Loucy (cell line): ENCODE measurements around the gene SF3B4.

Experiments
- H2AFZ ChIP-seq: fragments of 200-600 bp; sonication (generic); 2 replicates; pipeline ENCODE4 v1.6.0; 2016; ENCODE audit warnings: antibody characterized with exemption, mild to moderate bottlenecking, low read length, moderate library complexity
- H3F3A ChIP-seq: fragments of 200-600 bp; 2 replicates; pipeline ENCODE4 v1.6.0; 2016; ENCODE audit warnings: antibody characterized with exemption, low read depth, mild to moderate bottlenecking
- H3K27me3 ChIP-seq: fragments of 200-600 bp; sonication (generic); 2 replicates; pipeline ENCODE4 v1.6.1; 2014; ENCODE audit warnings: low read length, mild to moderate bottlenecking; ENCODE audit not compliant: insufficient read depth, poor library complexity, severe bottlenecking
- H3K36me3 ChIP-seq: fragments of 200-600 bp; sonication (generic); 2 replicates; pipeline ENCODE4 v1.6.1; 2016; ENCODE audit warnings: low read length; ENCODE audit not compliant: insufficient read depth
- H3K4me1 ChIP-seq: fragments of 200-600 bp; sonication (generic); 2 replicates; pipeline ENCODE4 v1.5.1; 2014; ENCODE audit warnings: low read length, mild to moderate bottlenecking; ENCODE audit not compliant: insufficient read depth, poor library complexity, severe bottlenecking
- H3K4me2 ChIP-seq: fragments of 200-600 bp; sonication (generic); 2 replicates; pipeline ENCODE4 v1.6.0; 2014; ENCODE audit warnings: antibody characterized with exemption, low read length, low read depth, mild to moderate bottlenecking; ENCODE audit not compliant: poor library complexity, severe bottlenecking
- H3K4me3 ChIP-seq: fragments of 200-600 bp; sonication (generic); 2 replicates; pipeline ENCODE4 v1.5.1; 2014; ENCODE audit warnings: low read length, mild to moderate bottlenecking, mixed read lengths; ENCODE audit not compliant: poor library complexity, severe bottlenecking
- H3K79me2 ChIP-seq: fragments of 200-600 bp; sonication (generic); 2 replicates; pipeline ENCODE4 v1.6.1; 2014; ENCODE audit warnings: low read length; ENCODE audit not compliant: insufficient read depth
- H3K9ac ChIP-seq: fragments of 200-600 bp; sonication (generic); 2 replicates; pipeline ENCODE4 v1.6.0; 2014; ENCODE audit warnings: mild to moderate bottlenecking, low read depth, low read length, moderate library complexity; ENCODE audit not compliant: poor library complexity, severe bottlenecking
- H3K9me2 ChIP-seq: fragments of 200-600 bp; sonication (generic); replicated peaks from 2 replicates; pipeline ENCODE4 v1.6.1; 2016; ENCODE audit warnings: low read depth, low read length, mixed read lengths
- H3K9me3 ChIP-seq: fragments of 200-600 bp; sonication (generic); 2 replicates; pipeline ENCODE4 v1.6.1; 2014; ENCODE audit warnings: mild to moderate bottlenecking, antibody characterized with exemption, low read length, low read depth; ENCODE audit not compliant: insufficient read depth
- H4K20me1 ChIP-seq: fragments of 200-600 bp; sonication (generic); 2 replicates; pipeline ENCODE4 v1.6.0; 2014; ENCODE audit warnings: antibody characterized with exemption, low read length, mild to moderate bottlenecking; ENCODE audit not compliant: insufficient read depth, poor library complexity, severe bottlenecking
- CTCF ChIP-seq: fragments of 200-600 bp; sonication (generic); conservative IDR thresholded peaks from 2 replicates; pipeline ENCODE4 v1.5.1; 2014; ENCODE audit warnings: mild to moderate bottlenecking, antibody characterized with exemption, low read length
- EZH2phosphoT487 ChIP-seq: fragments of 200-600 bp; IDR thresholded peaks from 2 replicates; pipeline ENCODE4 v1.6.1; 2018; ENCODE audit warnings: antibody characterized with exemption, mild to moderate bottlenecking, moderate library complexity, borderline replicate concordance

The SF3B4 gene

GRCh38 chr1:149967646-149968045 is 40.0 kb upstream of the SF3B4 start:
- no peak for TF ChIP-seq EZH2phosphoT487
- TF ChIP-seq CTCF, result no peak
- no peaks in the 10 kb centered on the region for H3K9me3 ChIP-seq
- H3K9ac ChIP-seq, result no peak overlapping the region
- no peaks in the 10 kb centered on the region for H4K20me1 ChIP-seq
- no peak overlapping the region for H2AFZ ChIP-seq
- H3K4me2 ChIP-seq, result no peak overlapping the region
- no peak overlapping the region for H3K4me3 ChIP-seq
- H3K9me2 ChIP-seq, result no peaks in the 10 kb centered on the region
- peaks cover 3% of the 10 kb centered on the region for H3K4me1 ChIP-seq
- H3K36me3 ChIP-seq, result peaks cover 22% of the 10 kb centered on the region; the same call in 1 of the 2 replicates
- H3F3A ChIP-seq, result no peaks in the 10 kb centered on the region
- no peaks in the 10 kb centered on the region for H3K79me2 ChIP-seq
- no peaks in the 10 kb centered on the region for H3K27me3 ChIP-seq

DNA sequence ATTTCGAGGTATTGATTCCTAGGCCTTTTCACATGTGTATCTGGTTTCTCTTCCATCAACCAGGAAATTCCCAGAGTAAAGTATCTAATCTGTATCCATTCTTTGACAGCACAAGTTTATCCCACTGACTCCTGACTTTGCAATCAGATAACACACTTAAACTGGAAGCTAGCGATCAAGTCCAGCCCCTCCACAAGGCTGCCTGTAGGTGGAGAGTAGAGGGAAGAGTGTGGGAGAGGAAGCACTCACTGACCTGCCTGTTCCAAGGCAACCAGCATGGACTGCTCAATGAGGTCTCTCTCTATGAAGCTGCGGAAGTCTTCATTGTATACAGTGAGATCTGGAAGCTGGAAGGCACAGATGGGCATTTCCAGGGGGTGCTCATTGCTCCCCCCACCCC is 39.4 kb upstream of the SF3B4 start:
- peaks cover 22% of the 10 kb centered on the region; the same call in 1 of the 2 replicates for H3K36me3 ChIP-seq

DNA sequence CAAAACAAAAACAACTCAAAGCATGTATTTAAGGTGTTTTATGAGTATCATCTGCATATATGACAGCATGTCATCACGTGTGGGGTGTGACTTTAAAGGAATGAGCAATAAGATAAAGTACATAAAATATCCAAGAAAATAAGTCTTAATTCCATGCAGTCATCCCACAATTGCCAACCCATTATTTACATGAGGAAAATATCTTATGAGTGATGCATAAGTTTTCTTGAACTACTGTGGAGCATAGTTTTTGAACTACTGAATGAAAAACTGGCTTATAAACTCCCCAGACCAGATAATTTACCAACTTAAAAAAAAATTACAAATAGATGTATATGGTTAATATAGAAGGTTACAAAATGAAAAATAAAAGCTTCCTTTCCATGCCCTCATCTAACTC is 38.8 kb upstream of the SF3B4 start:
- Histone ChIP-seq H3K9me3 (no peaks in the 10 kb centered on the region), H3K9me2 (no peaks in the 10 kb centered on the region), H3K4me2 (no peak overlapping the region), H3K4me1 (peaks cover 8% of the 10 kb centered on the region), H3K9ac (no peak overlapping the region), H3F3A (no peaks in the 10 kb centered on the region), H2AFZ (no peak overlapping the region), H3K36me3 (peaks cover 22% of the 10 kb centered on the region; the same call in 1 of the 2 replicates), H3K4me3 (no peak overlapping the region), H4K20me1 (no peaks in the 10 kb centered on the region), H3K79me2 (no peaks in the 10 kb centered on the region), H3K27me3 (no peaks in the 10 kb centered on the region)
- TF ChIP-seq EZH2phosphoT487 (no peak), CTCF (no peak)

More for the DNA sequence above, 39.4 kb upstream of the SF3B4 start:
- TF ChIP-seq EZH2phosphoT487, result no peak
- no peak for TF ChIP-seq CTCF
- H3K4me2 ChIP-seq, result no peak overlapping the region
- H3K9me2 ChIP-seq, result no peaks in the 10 kb centered on the region
- no peak overlapping the region for H2AFZ ChIP-seq
- no peaks in the 10 kb centered on the region for H3K9me3 ChIP-seq
- no peak overlapping the region for H3K9ac ChIP-seq
- no peaks in the 10 kb centered on the region for H4K20me1 ChIP-seq
- H3K4me3 ChIP-seq, result no peak overlapping the region
- no peaks in the 10 kb centered on the region for H3K79me2 ChIP-seq
- no peaks in the 10 kb centered on the region for H3F3A ChIP-seq
- H3K27me3 ChIP-seq, result no peaks in the 10 kb centered on the region
- peaks cover 8% of the 10 kb centered on the region for H3K4me1 ChIP-seq
